K562 (cell line): ENCODE measurements around the gene CACNA1A. TPM values are rescaled to one million over a fixed set of nuclear protein-coding genes. Genes with fewer than 3 reads are reported as not detected.
A peak's percentile ranks its signal among the peaks of the same experiment; 100 is the strongest.

Source experiments
- ARID1B ChIP-seq: fragments of 450-650 bp; IDR thresholded peaks from 2 replicates; pipeline ENCODE4 v1.6.1; 2016; ENCODE audit warnings: antibody characterized with exemption, mild to moderate bottlenecking, inconsistent platforms
- ARNT ChIP-seq, 2 experiments: fragments of 450-650 bp; IDR thresholded peaks; 2 replicates each; pipeline ENCODE4 v1.6.1; 2016; ENCODE audit warnings: mild to moderate bottlenecking in 1 of 2
- CCNT2 ChIP-seq: IDR thresholded peaks from 2 replicates; pipeline ENCODE4 v1.6.1; 2011; ENCODE audit warnings: borderline replicate concordance, low read depth, mild to moderate bottlenecking, moderate library complexity, mixed read lengths, low read length; ENCODE audit not compliant: insufficient read length; ENCODE audit errors: extremely low read depth
- CHD2 ChIP-seq: IDR thresholded peaks from 2 replicates; pipeline ENCODE4 v1.6.1; 2011; ENCODE audit warnings: low read depth, low read length
- ETV1 ChIP-seq: fragments of 450-650 bp; conservative IDR thresholded peaks from 2 replicates; pipeline ENCODE4 v1.6.1; 2016; ENCODE audit warnings: missing genetic modification characterization, control low read depth, low read depth, missing compliant biosample characterization
- HNRNPUL1 ChIP-seq: fragments of 200-400 bp; formaldehyde crosslinking; IDR thresholded peaks from 2 replicates; pipeline ENCODE4 v1.6.1; 2017; ENCODE audit warnings: low read length
- KDM2B ChIP-seq: fragments of 250-450 bp; sonication (Bioruptor Pico); IDR thresholded peaks from 2 replicates; pipeline ENCODE4 v1.8.0; 2021; ENCODE audit warnings: mild to moderate bottlenecking, moderate library complexity
- LEF1 ChIP-seq: fragments of 450-650 bp; IDR thresholded peaks from 2 replicates; pipeline ENCODE4 v1.6.1; 2016; ENCODE audit warnings: mild to moderate bottlenecking
- PCBP1 ChIP-seq: fragments of 200-400 bp; formaldehyde crosslinking; IDR thresholded peaks from 2 replicates; pipeline ENCODE4 v1.6.1; 2018; ENCODE audit warnings: mild to moderate bottlenecking, low read depth, low read length; ENCODE audit not compliant: poor library complexity, severe bottlenecking
- PHF8 ChIP-seq: fragments of 200-600 bp; sonication (generic); IDR thresholded peaks from 2 replicates; pipeline ENCODE4 v1.6.1; 2012; ENCODE audit warnings: mixed run types, mild to moderate bottlenecking, inconsistent platforms, low read length, moderate library complexity, borderline replicate concordance
- POLR2H ChIP-seq: IDR thresholded peaks from 2 replicates; pipeline ENCODE4 v1.6.1; 2016; ENCODE audit warnings: missing genetic modification characterization, low read depth, mild to moderate bottlenecking, control low read depth, missing compliant biosample characterization, moderate library complexity
- RB1 ChIP-seq: fragments of 450-650 bp; IDR thresholded peaks from 2 replicates; pipeline ENCODE4 v1.6.1; 2017; ENCODE audit warnings: low read depth, mild to moderate bottlenecking
- TARDBP ChIP-seq: fragments of 450-650 bp; IDR thresholded peaks from 2 replicates; pipeline ENCODE4 v1.6.1; 2016
- ZBTB7A ChIP-seq: IDR thresholded peaks from 2 replicates; pipeline ENCODE4 v1.6.1; 2011; ENCODE audit warnings: low read depth, mild to moderate bottlenecking, low read length, moderate library complexity, borderline replicate concordance; ENCODE audit not compliant: control insufficient read depth
- ZEB2 ChIP-seq: fragments of 450-650 bp; IDR thresholded peaks from 2 replicates; pipeline ENCODE4 v1.6.1; 2016
- ZNF282 ChIP-seq: sonication (generic); formaldehyde crosslinking; IDR thresholded peaks from 2 replicates; pipeline ENCODE4 v1.8.1; 2023; ENCODE audit warnings: missing genetic modification reagents
- ZNF586 ChIP-seq: fragments of 450-650 bp; formaldehyde crosslinking; conservative IDR thresholded peaks from 2 replicates; pipeline ENCODE4 v1.4.0; 2020; ENCODE audit warnings: mild to moderate bottlenecking, moderate library complexity
- ZNF696 ChIP-seq: fragments of 250-450 bp; sonication (Bioruptor Pico); conservative IDR thresholded peaks from 2 replicates; pipeline ENCODE4 v1.4.0; 2020; ENCODE audit warnings: mild to moderate bottlenecking, moderate library complexity
- polyA plus RNA-seq, 8 experiments: library from polyadenylated mRNA; depleted of rRNA in 4 of 8; stranded (reverse) in 5 of 8; unstranded in 3 of 8; fragments of >200 nt; fragmentation: Nextera tagmentation in 2 of 8; fragmentation: Illumina TruSeq in 1 of 8; extraction: Ambion mirVana in 2 of 8; extraction: Trizol in 1 of 8; gene quantifications; 2 replicates each; pipeline versions ENCODE4 v1.2.1 to v1.2.3, GENCODE V29; 2011 to 2014; ENCODE audit warnings: inconsistent platforms in 1 of 8, missing spikeins in 1 of 8
- total RNA-seq, 7 experiments: library from RNA; depleted of rRNA in 6 of 7; stranded (reverse); fragments of >200 nt in 6 of 7; fragmentation: Illumina TruSeq in 2 of 7; extraction: Trizol in 2 of 7; gene quantifications; 2 replicates each; pipeline versions ENCODE4 v1.2.1 to v1.2.3, GENCODE V29; 2011 to 2021; ENCODE audit warnings: low replicate concordance in 1 of 7
- TF ChIP-seq, protein P1 (sequence below): fragments of 450-650 bp; IDR thresholded peaks from 2 replicates; pipeline ENCODE4 v1.6.1; 2018; ENCODE audit not compliant: partially characterized antibody
- TF ChIP-seq, protein P2 (sequence below): sonication (generic); formaldehyde crosslinking; IDR thresholded peaks from 2 replicates; pipeline ENCODE4 v1.8.1; 2022; ENCODE audit warnings: missing genetic modification reagents
- TF ChIP-seq, protein P3 (sequence below): fragments of 250-450 bp; sonication (Bioruptor Pico); IDR thresholded peaks from 2 replicates; pipeline ENCODE4 v1.4.0; 2020; ENCODE audit warnings: mild to moderate bottlenecking
- TF ChIP-seq, protein P4 (sequence below), 3 experiments: IDR thresholded peaks in 2 of 3; conservative IDR thresholded peaks in 1 of 3; 2 replicates each; pipeline ENCODE4 v1.5.1; 2011 to 2012; ENCODE audit warnings: low read length in 3 of 3, mild to moderate bottlenecking in 3 of 3, control low read depth in 2 of 3, improper control_type of control experiment in 1 of 3, inconsistent platforms in 1 of 3, low read depth in 1 of 3, mixed read lengths in 1 of 3, moderate library complexity in 1 of 3; ENCODE audit not compliant: insufficient read depth in 2 of 3

CACNA1A gene
- total and polyA plus RNA-seq, 9 of the 15 experiments (the other 6 are each of a cell fraction or from before 2014, with no cell fraction given) = 0.03 to 0.20 (median 0.09) TPM; not detected in 1

DNA sequence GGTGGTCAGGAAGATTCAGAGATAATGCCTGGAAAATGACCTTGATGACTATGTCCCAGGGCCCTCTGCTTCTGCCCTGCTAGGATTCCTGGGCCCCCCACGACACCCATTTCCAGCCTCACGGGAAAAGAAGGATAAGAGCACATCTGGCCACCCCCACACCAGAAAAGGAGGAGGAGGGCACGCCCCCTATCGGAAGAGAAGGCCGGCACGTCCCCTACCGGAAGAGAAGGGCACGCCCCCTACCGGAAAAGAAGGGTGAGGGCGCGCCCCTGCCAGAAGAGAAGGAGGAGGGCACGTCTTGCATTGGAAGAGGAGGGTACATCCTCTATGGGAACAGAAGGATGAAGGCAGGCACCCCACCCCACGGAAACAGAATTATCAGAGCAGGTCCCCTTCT lies 271.8 kb downstream of the CACNA1A start (continued):
- TF ChIP-seq ARID1B = 0 out of 2 replicates have a peak, but pooled peaks have one; percentile 26
- TF ChIP-seq, protein P1, sequence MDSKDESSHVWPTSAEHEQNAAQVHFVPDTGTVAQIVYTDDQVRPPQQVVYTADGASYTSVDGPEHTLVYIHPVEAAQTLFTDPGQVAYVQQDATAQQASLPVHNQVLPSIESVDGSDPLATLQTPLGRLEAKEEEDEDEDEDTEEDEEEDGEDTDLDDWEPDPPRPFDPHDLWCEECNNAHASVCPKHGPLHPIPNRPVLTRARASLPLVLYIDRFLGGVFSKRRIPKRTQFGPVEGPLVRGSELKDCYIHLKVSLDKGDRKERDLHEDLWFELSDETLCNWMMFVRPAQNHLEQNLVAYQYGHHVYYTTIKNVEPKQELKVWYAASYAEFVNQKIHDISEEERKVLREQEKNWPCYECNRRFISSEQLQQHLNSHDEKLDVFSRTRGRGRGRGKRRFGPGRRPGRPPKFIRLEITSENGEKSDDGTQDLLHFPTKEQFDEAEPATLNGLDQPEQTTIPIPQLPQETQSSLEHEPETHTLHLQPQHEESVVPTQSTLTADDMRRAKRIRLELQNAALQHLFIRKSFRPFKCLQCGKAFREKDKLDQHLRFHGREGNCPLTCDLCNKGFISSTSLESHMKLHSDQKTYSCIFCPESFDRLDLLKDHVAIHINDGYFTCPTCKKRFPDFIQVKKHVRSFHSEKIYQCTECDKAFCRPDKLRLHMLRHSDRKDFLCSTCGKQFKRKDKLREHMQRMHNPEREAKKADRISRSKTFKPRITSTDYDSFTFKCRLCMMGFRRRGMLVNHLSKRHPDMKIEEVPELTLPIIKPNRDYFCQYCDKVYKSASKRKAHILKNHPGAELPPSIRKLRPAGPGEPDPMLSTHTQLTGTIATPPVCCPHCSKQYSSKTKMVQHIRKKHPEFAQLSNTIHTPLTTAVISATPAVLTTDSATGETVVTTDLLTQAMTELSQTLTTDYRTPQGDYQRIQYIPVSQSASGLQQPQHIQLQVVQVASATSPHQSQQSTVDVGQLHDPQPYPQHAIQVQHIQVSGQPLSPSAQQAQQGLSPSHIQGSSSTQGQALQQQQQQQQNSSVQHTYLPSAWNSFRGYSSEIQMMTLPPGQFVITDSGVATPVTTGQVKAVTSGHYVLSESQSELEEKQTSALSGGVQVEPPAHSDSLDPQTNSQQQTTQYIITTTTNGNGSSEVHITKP = peak; percentile 37
- TF ChIP-seq ZEB2 = no peak
- TF ChIP-seq ZBTB7A = peak; percentile 76; the same call in 1 of the 2 replicates
- TF ChIP-seq, protein P2, sequence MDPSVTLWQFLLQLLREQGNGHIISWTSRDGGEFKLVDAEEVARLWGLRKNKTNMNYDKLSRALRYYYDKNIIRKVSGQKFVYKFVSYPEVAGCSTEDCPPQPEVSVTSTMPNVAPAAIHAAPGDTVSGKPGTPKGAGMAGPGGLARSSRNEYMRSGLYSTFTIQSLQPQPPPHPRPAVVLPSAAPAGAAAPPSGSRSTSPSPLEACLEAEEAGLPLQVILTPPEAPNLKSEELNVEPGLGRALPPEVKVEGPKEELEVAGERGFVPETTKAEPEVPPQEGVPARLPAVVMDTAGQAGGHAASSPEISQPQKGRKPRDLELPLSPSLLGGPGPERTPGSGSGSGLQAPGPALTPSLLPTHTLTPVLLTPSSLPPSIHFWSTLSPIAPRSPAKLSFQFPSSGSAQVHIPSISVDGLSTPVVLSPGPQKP (CRISPR knock-in tag) = no peak
- TF ChIP-seq HNRNPUL1 = no peak
- TF ChIP-seq ZNF696 (CRISPR knock-in tag) = no peak
- TF ChIP-seq ZNF586 = no peak
- peak in 1 of 2 experiments; percentile 34; a peak in 1 of 4 replicates for TF ChIP-seq ARNT (IDR thresholded peaks at IDR 0.05)
- TF ChIP-seq PCBP1 = no peak
- TF ChIP-seq CHD2 = no peak
- TF ChIP-seq, protein P3, sequence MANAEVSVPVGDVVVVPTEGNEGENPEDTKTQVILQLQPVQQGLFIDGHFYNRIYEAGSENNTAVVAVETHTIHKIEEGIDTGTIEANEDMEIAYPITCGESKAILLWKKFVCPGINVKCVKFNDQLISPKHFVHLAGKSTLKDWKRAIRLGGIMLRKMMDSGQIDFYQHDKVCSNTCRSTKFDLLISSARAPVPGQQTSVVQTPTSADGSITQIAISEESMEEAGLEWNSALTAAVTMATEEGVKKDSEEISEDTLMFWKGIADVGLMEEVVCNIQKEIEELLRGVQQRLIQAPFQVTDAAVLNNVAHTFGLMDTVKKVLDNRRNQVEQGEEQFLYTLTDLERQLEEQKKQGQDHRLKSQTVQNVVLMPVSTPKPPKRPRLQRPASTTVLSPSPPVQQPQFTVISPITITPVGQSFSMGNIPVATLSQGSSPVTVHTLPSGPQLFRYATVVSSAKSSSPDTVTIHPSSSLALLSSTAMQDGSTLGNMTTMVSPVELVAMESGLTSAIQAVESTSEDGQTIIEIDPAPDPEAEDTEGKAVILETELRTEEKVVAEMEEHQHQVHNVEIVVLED (CRISPR knock-in tag) = no peak
- 0 out of 2 replicates have a peak, but pooled peaks have one; percentile 57 for TF ChIP-seq RB1
- TF ChIP-seq KDM2B (CRISPR knock-in tag) = no peak
- TF ChIP-seq LEF1 = no peak
- TF ChIP-seq TARDBP = no peak
- TF ChIP-seq CCNT2 = no peak
- no peak for TF ChIP-seq PHF8
- TF ChIP-seq, protein P4, sequence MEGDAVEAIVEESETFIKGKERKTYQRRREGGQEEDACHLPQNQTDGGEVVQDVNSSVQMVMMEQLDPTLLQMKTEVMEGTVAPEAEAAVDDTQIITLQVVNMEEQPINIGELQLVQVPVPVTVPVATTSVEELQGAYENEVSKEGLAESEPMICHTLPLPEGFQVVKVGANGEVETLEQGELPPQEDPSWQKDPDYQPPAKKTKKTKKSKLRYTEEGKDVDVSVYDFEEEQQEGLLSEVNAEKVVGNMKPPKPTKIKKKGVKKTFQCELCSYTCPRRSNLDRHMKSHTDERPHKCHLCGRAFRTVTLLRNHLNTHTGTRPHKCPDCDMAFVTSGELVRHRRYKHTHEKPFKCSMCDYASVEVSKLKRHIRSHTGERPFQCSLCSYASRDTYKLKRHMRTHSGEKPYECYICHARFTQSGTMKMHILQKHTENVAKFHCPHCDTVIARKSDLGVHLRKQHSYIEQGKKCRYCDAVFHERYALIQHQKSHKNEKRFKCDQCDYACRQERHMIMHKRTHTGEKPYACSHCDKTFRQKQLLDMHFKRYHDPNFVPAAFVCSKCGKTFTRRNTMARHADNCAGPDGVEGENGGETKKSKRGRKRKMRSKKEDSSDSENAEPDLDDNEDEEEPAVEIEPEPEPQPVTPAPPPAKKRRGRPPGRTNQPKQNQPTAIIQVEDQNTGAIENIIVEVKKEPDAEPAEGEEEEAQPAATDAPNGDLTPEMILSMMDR (IDR thresholded peaks at IDR 0.05 in 2 of 3, conservative IDR thresholded peaks at IDR 0.05 in 1 of 3; ENCODE audit: insufficient read depth in 2 of 3, low read depth in 1 of 3, low read length in 3 of 3) = peak; percentile 95 to 99 (median 98)
- peak; percentile 99 for TF ChIP-seq ETV1 (tag)
- TF ChIP-seq POLR2H (tag) = no peak
- no peak for TF ChIP-seq ZNF282 (CRISPR knock-in tag)
